ENCODE data around the gene OR4B1.

Gene OR4B1

DNA sequence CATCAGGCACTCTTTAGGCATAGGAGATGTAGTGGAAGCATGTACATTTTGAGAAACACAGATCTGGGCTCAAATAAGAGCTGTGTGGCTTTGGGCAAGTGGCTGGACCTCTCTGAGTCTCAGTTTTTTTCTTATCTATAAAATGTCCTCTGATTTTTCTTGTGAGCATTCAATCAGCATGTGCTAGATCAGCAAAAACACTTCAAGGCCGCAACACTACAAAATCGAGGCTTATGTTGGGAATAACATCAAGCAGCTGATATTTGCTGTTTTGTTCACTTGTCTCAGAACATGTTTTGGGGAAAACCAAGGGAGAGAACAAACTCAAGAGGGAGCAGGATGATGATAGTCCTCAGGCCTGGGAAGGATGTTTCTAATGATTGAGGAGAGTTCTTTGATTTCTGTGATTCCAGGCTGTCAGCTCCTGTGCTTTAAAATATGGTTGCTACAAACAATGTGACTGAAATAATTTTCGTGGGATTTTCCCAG, 46.9 kb downstream of the OR4B1 start, which contains the start of gene OR4X1:
OR4X1 (plus strand) TSS at position 439 of the 489 bp plus-strand sequence; CDS start at position 439, 0 bp downstream.
- no peak for DNase-seq

Data from NCI-H1105 (cell line).